Activated CD4-positive, CD25-positive, alpha-beta regulatory T cell treated with anti-CD3 and anti-CD28 coated beads, Interleukin-2, amount 50 U/mL, for 72 hours (primary cell): ENCODE results near the gene SLC39A13.

Experiments
- DNase-seq: peaks from one replicate; pipeline ENCODE4 v3.0.0; 2021

Gene SLC39A13

GRCh38 chr11:47407746-47408590 lies at the start of gene SLC39A13:
Gene SLC39A13 (plus strand): TSS chr11:47408590. CDS start chr11:47410095, 1,505 bp downstream.
- DNase-seq = peak; percentile 97

GRCh38 chr11:47358731-47359051 lies 49.7 kb upstream of the SLC39A13 start:
- no peak for DNase-seq

DNA sequence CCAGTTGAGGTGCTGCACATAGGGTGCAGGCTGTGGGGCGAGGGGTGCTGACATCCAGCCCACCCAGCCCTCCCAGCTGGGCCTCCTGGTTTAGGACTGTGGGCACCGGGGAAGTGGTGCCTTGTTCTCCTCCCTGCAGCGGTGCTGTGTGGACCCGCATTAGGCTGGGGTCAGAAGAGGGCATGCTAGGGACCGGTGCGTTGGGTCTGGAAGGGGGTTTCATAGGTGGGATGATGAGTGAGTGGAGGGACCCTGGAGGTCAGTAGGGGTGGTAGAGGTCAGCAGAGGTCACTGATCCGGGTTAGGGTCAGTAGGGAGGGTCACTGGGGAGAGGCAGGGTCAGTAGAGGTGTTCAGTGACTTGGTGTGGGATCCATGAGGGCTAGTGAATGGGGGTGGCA lies 49.2 kb upstream of the SLC39A13 start:
- DNase-seq = no peak

- no peak for DNase-seq
Measured at GRCh38 chr11:47359586-47359985, 48.8 kb upstream of the SLC39A13 start.

DNA sequence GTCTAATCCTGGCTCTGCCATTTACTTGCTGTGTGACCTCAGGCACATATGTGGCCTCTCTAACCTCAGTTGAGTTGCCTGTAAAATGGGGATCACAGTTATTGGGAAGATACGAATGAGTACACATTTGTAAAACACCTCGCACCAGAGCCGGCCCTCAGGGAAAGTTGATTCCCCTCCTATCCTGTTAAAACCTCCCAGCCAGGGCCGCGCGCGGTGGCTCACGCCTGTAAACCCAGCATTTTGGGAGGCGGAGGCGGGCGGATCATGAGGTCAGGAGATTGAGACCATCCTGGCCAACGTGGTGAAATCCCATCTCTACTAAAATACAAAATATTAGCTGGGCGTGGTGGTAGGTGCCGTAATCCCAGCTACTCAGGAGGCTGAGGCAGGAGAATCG lies 48.0 kb upstream of the SLC39A13 start:
- DNase-seq = no peak

DNA sequence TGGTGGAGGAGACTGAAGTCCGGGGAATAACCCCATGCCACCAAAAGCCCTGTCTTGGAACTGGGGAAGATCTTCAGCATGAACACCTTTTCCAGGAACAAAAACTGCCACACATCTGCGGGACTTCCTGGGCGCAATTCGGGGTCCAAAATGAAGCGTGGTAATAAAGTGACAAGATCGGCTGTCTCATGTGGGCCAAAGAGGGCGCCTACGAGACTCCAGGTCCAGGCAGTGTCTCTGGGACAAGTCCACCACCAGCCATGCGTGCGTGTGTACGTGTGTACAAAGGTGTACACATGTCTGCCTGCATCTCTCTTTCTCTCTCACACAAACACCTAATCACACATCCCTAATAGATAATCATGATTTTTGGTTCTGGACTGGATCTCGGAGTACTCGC lies 47.0 kb upstream of the SLC39A13 start:
- DNase-seq = no peak

GRCh38 chr11:47366020-47366490 lies 42.3 kb upstream of the SLC39A13 start:
- DNase-seq = no peak

DNA sequence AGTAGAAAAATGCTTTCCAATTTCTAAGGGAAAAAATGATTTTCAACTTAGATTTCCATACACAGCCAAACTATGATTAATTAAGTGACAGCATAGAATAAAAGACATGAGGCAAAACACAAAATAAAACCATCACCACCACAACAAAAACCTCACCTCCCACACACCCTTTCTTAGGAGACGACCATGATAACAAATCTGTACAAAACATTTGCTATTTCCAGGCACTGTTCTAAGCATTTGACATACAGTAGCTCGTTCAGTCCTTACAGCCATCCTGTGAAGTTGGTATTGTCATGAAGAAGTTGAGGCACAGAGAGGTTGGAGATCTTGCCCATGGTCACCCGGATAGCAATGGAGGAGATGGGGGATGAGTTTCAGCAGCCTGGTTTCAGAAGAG lies 38.7 kb upstream of the SLC39A13 start:
- DNase-seq = no peak

GRCh38 chr11:47372422-47372821 lies 36.0 kb upstream of the SLC39A13 start:
- DNase-seq = no peak

DNA sequence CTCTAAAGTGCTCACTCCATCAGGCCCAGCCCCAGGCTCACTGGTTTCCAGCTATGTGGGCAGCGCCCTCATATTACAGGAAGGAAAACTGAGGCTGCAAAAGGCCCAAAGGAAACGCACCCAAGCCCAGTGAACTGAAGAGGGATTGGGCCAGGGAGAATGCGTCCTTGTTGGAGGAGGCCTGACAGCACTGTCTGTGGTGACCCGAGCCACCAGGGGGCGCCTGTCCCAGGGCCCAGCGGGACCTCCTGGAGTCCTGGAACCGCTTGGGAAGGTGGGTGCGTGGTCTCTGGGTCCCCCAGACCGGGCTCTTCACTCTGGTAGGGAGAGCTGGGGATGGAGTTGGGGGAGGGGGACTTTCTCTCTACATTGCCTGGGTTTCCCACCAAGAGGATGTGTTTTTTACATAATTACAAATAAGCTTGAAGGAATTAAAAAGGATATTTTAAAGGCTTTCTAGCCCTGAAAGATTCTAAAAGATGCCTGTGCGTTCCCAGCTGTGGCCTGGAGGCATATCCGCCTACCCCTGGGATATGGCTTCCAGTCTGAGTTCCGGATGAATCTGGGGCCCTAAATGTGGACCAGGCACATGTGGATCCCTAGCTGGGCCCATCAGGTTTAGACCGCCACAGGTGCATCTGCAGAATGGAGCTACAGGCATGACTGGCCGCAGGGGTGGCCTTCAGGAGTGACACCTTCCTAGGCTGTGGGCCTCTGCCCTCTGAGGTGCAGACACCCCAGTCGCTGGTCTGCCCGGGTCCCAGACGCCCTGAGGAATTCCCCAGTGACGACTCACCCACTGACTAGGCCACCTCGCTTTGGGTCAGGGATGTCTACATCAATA lies 34.3 kb upstream of the SLC39A13 start:
- DNase-seq = peak; percentile 88

DNA sequence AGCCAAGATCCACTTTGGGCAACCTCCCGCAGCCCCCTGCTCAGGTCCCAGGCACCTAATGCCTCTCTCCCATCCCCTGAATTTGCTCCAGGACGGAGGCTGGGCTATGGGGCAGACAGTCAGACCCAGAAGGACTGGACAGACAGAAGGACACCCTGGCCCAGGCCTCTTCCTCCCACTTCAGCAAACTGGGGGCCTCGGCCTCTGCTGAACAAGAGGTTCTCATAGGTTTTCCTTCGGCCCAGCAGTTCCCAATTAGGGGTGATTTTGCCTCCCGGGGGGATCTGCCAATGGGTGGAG lies 33.7 kb upstream of the SLC39A13 start:
- DNase-seq = no peak

GRCh38 chr11:47375020-47375419 lies 33.4 kb upstream of the SLC39A13 start:
- DNase-seq = no peak

DNA sequence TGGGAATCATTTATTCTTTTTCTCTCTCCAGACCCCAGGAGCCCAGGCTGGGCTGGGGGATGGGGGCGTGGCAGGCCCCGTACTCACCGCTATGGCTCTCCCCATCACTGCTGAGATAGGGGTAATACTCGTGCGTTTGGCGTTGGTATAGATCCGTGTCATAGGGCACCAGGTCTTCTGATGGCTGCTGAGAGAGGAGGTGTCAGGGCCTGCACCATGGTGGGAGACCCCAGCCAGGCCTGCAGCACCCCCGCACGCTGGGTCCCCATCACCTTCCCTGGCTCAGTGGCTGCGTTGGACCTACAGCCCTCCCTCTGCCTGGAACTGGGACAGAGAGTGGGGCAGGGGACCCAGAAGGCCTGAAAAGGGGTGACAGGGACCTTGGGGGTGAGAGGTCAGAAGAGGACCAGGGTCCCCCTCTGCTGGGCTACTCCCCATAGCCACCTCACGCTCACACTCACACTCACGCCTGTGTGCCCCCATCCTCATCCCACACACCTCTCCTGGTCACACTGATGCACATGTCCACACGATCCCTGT lies 32.8 kb upstream of the SLC39A13 start:
- DNase-seq = no peak

- DNase-seq = no peak
Measured at GRCh38 chr11:47376107-47376524, 32.3 kb upstream of the SLC39A13 start.

DNA sequence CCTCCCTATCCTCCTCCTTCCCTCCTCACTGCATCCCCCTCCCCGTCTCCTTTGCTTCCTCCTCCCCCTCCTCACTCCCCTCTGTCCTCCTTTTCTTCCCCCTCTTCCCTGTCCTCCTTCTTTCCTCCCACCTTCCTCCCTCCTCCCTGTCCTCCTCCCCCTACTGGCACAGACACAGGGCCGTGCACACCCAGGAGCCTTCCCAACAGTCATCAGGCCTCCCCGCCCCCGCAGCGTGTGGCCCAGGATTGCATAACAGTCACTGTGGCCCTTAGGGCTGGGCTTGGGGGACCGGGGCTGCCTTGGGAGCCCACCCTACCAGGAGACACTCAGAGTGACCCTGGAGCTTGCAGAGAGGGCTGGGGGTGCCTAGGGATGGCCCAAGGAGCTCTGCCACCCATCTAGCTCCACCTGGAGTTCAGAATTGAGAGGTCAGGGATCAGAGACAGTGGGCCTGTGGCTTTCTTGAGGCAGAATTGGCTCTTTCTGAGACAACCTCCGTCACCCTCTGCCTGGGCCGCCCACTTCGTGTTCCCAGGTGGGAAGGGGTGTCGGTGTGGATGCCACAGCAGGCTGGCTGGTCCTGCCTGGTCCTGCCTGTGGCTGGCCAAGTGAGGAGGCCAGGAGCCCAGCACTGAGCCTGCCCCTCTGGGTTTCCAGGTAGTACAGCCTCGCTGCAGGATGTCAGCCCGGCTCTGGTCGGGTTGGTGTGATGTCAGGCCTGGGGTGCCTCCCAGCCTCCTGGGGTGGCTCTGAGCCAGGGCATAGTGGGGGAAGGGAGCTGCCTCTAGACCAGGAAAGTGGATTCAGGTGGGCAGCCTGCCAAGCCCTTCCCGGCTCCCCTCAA lies 31.6 kb upstream of the SLC39A13 start:
- DNase-seq = no peak

DNA sequence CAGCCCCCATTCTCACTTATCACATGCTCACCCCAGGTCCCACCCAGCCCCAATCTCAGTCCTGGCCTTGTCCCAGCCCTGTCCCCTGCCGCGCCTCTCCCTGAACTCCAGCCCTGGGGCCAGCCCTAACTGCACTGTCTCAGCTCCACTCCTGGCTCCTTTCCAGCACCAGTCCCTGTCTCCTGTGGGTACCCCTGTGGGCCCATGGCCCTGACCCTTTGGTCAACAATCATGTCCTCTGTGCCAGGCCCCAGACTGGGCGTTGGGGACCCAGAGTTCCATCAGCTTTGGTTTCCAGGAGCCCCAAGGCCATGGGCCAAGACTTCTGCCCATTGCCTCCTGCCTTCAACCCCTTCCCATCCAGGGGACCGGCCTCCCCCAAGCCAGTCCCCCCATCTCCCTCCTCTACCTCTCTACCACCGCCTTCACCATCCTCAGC lies 30.8 kb upstream of the SLC39A13 start:
- no peak for DNase-seq

GRCh38 chr11:47378010-47378835 lies 30.2 kb upstream of the SLC39A13 start, which contains the start of gene SPI1:
Gene SPI1 (minus strand): TSS chr11:47378547. CDS start chr11:47378353, 194 bp downstream.
- no peak for DNase-seq

DNA sequence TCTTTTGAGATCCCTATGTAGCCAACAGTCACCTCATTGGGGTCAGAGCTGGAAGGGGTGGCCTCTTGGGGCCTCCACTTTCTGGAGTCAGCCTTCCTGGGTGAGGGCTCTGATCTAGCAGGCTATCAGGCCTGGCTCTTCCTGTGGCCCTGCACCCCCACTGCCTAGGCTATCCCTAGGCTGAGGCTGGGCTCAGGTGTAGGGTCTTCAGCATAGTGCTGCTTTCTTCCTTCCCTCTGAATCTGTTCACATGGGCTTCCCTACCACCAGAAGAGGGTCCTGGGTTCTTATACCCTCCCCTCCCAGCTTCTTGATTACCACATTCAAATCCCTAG lies 29.6 kb upstream of the SLC39A13 start:
- no peak for DNase-seq

GRCh38 chr11:47379317-47379716 lies 29.1 kb upstream of the SLC39A13 start:
- no peak for DNase-seq

- DNase-seq = no peak
Measured at GRCh38 chr11:47380078-47380477, 28.3 kb upstream of the SLC39A13 start.

GRCh38 chr11:47383071-47383470 lies 25.3 kb upstream of the SLC39A13 start:
- DNase-seq = no peak

GRCh38 chr11:47384498-47384897 lies 23.9 kb upstream of the SLC39A13 start:
- no peak for DNase-seq
